ENCODE results near the gene LDLRAD4.

The LDLRAD4 gene

GRCh38 chr18:13376841-13377351, 158.3 kb downstream of the LDLRAD4 start:
- H3K9me3 ChIP-seq (ENCODE audit: control insufficient read depth, insufficient read depth, low read depth, low read length): no peaks in the 10 kb centered on the region
- H3K27me3 ChIP-seq (ENCODE audit: control insufficient read depth, insufficient read depth, low read length): no peaks in the 10 kb centered on the region
- H3K4me3 ChIP-seq (ENCODE audit: low read depth, low read length): no peak overlapping the region
- H3K9ac ChIP-seq (ENCODE audit: low read length): no peak overlapping the region
- H3K27ac ChIP-seq (ENCODE audit: low read depth, low read length): no peak overlapping the region
- H3K36me3 ChIP-seq (ENCODE audit: control insufficient read depth, insufficient read depth, low read length): no peaks in the 10 kb centered on the region
- H3K4me1 ChIP-seq (ENCODE audit: control insufficient read depth, insufficient read depth, low read length): peaks cover 13% of the 10 kb centered on the region; the same call in 1 of the 2 replicates

GRCh38 chr18:13377496-13377895, 158.9 kb downstream of the LDLRAD4 start:
- H3K4me1 ChIP-seq (ENCODE audit: control insufficient read depth, insufficient read depth, low read length): peaks cover 13% of the 10 kb centered on the region; the same call in 1 of the 2 replicates
- no peaks in the 10 kb centered on the region for H3K27me3 ChIP-seq (ENCODE audit: control insufficient read depth, insufficient read depth, low read length)
- H3K9ac ChIP-seq (ENCODE audit: low read length): no peak overlapping the region
- H3K4me3 ChIP-seq (ENCODE audit: low read depth, low read length): no peak overlapping the region
- H3K9me3 ChIP-seq (ENCODE audit: control insufficient read depth, insufficient read depth, low read depth, low read length): no peaks in the 10 kb centered on the region
- H3K27ac ChIP-seq (ENCODE audit: low read depth, low read length): no peak overlapping the region
- H3K36me3 ChIP-seq (ENCODE audit: control insufficient read depth, insufficient read depth, low read length): no peaks in the 10 kb centered on the region

GRCh38 chr18:13378150-13378549, 159.6 kb downstream of the LDLRAD4 start:
- Histone ChIP-seq H3K36me3 (ENCODE audit: control insufficient read depth, insufficient read depth, low read length) (no peaks in the 10 kb centered on the region), H3K4me1 (ENCODE audit: control insufficient read depth, insufficient read depth, low read length) (peaks cover 13% of the 10 kb centered on the region; the same call in 1 of the 2 replicates), H3K4me3 (ENCODE audit: low read depth, low read length) (no peak overlapping the region), H3K27me3 (ENCODE audit: control insufficient read depth, insufficient read depth, low read length) (no peaks in the 10 kb centered on the region), H3K9ac (ENCODE audit: low read length) (no peak overlapping the region), H3K27ac (ENCODE audit: low read depth, low read length) (no peak overlapping the region), H3K9me3 (ENCODE audit: control insufficient read depth, insufficient read depth, low read depth, low read length) (no peaks in the 10 kb centered on the region)

GRCh38 chr18:13379062-13379865, 160.7 kb downstream of the LDLRAD4 start:
- Histone ChIP-seq H3K9ac (ENCODE audit: low read length) (no peak overlapping the region), H3K36me3 (ENCODE audit: control insufficient read depth, insufficient read depth, low read length) (no peaks in the 10 kb centered on the region), H3K9me3 (ENCODE audit: control insufficient read depth, insufficient read depth, low read depth, low read length) (no peaks in the 10 kb centered on the region), H3K27me3 (ENCODE audit: control insufficient read depth, insufficient read depth, low read length) (no peaks in the 10 kb centered on the region), H3K4me1 (ENCODE audit: control insufficient read depth, insufficient read depth, low read length) (peaks cover 13% of the 10 kb centered on the region; the same call in 1 of the 2 replicates), H3K27ac (ENCODE audit: low read depth, low read length) (no peak overlapping the region), H3K4me3 (ENCODE audit: low read depth, low read length) (no peak overlapping the region)

GRCh38 chr18:13379930-13380690, 161.6 kb downstream of the LDLRAD4 start:
- Histone ChIP-seq H3K4me3 (ENCODE audit: low read depth, low read length) (no peak overlapping the region), H3K27me3 (ENCODE audit: control insufficient read depth, insufficient read depth, low read length) (no peaks in the 10 kb centered on the region), H3K4me1 (ENCODE audit: control insufficient read depth, insufficient read depth, low read length) (peaks cover 8% of the 10 kb centered on the region; the same call in 1 of the 2 replicates), H3K27ac (ENCODE audit: low read depth, low read length) (no peak overlapping the region), H3K9me3 (ENCODE audit: control insufficient read depth, insufficient read depth, low read depth, low read length) (no peaks in the 10 kb centered on the region), H3K9ac (ENCODE audit: low read length) (no peak overlapping the region), H3K36me3 (ENCODE audit: control insufficient read depth, insufficient read depth, low read length) (no peaks in the 10 kb centered on the region)

GRCh38 chr18:13380691-13381070, 162.1 kb downstream of the LDLRAD4 start:
- H3K27me3 ChIP-seq (ENCODE audit: control insufficient read depth, insufficient read depth, low read length): no peaks in the 10 kb centered on the region
- H3K27ac ChIP-seq (ENCODE audit: low read depth, low read length): no peak overlapping the region
- no peaks in the 10 kb centered on the region for H3K9me3 ChIP-seq (ENCODE audit: control insufficient read depth, insufficient read depth, low read depth, low read length)
- H3K4me1 ChIP-seq (ENCODE audit: control insufficient read depth, insufficient read depth, low read length): peaks cover 3% of the 10 kb centered on the region; the same call in 1 of the 2 replicates
- H3K9ac ChIP-seq (ENCODE audit: low read length): no peak overlapping the region
- no peaks in the 10 kb centered on the region for H3K36me3 ChIP-seq (ENCODE audit: control insufficient read depth, insufficient read depth, low read length)
- no peak overlapping the region for H3K4me3 ChIP-seq (ENCODE audit: low read depth, low read length)

GRCh38 chr18:13381331-13381730, 162.8 kb downstream of the LDLRAD4 start:
- Histone ChIP-seq H3K27ac (ENCODE audit: low read depth, low read length) (no peak overlapping the region), H3K36me3 (ENCODE audit: control insufficient read depth, insufficient read depth, low read length) (no peaks in the 10 kb centered on the region), H3K9me3 (ENCODE audit: control insufficient read depth, insufficient read depth, low read depth, low read length) (no peaks in the 10 kb centered on the region), H3K4me3 (ENCODE audit: low read depth, low read length) (no peak overlapping the region), H3K9ac (ENCODE audit: low read length) (no peak overlapping the region), H3K27me3 (ENCODE audit: control insufficient read depth, insufficient read depth, low read length) (no peaks in the 10 kb centered on the region), H3K4me1 (ENCODE audit: control insufficient read depth, insufficient read depth, low read length) (no peaks in the 10 kb centered on the region)

GRCh38 chr18:13381944-13382365, 163.4 kb downstream of the LDLRAD4 start:
- Histone ChIP-seq H3K4me3 (ENCODE audit: low read depth, low read length) (no peak overlapping the region), H3K9ac (ENCODE audit: low read length) (no peak overlapping the region)

GRCh38 chr18:13382366-13382953, 163.9 kb downstream of the LDLRAD4 start:
- Histone ChIP-seq H3K4me3 (ENCODE audit: low read depth, low read length) (no peak overlapping the region), H3K4me1 (ENCODE audit: control insufficient read depth, insufficient read depth, low read length) (no peaks in the 10 kb centered on the region), H3K9ac (ENCODE audit: low read length) (no peak overlapping the region), H3K27ac (ENCODE audit: low read depth, low read length) (no peak overlapping the region), H3K27me3 (ENCODE audit: control insufficient read depth, insufficient read depth, low read length) (no peaks in the 10 kb centered on the region), H3K36me3 (ENCODE audit: control insufficient read depth, insufficient read depth, low read length) (no peaks in the 10 kb centered on the region), H3K9me3 (ENCODE audit: control insufficient read depth, insufficient read depth, low read depth, low read length) (no peaks in the 10 kb centered on the region)

More at GRCh38 chr18:13381944-13382365, 163.4 kb downstream of the LDLRAD4 start:
- Histone ChIP-seq H3K27me3 (ENCODE audit: control insufficient read depth, insufficient read depth, low read length) (no peaks in the 10 kb centered on the region), H3K36me3 (ENCODE audit: control insufficient read depth, insufficient read depth, low read length) (no peaks in the 10 kb centered on the region), H3K4me1 (ENCODE audit: control insufficient read depth, insufficient read depth, low read length) (no peaks in the 10 kb centered on the region), H3K9me3 (ENCODE audit: control insufficient read depth, insufficient read depth, low read depth, low read length) (no peaks in the 10 kb centered on the region), H3K27ac (ENCODE audit: low read depth, low read length) (no peak overlapping the region)

GRCh38 chr18:13382954-13383827, 164.6 kb downstream of the LDLRAD4 start:
- Histone ChIP-seq H3K9me3 (ENCODE audit: control insufficient read depth, insufficient read depth, low read depth, low read length) (no peaks in the 10 kb centered on the region), H3K27ac (ENCODE audit: low read depth, low read length) (no peak overlapping the region), H3K27me3 (ENCODE audit: control insufficient read depth, insufficient read depth, low read length) (no peaks in the 10 kb centered on the region), H3K36me3 (ENCODE audit: control insufficient read depth, insufficient read depth, low read length) (no peaks in the 10 kb centered on the region), H3K4me3 (ENCODE audit: low read depth, low read length) (no peak overlapping the region), H3K9ac (ENCODE audit: low read length) (no peak overlapping the region), H3K4me1 (ENCODE audit: control insufficient read depth, insufficient read depth, low read length) (no peaks in the 10 kb centered on the region)

All from HUES6 (cell line).